Neural progenitor cell (in vitro differentiated cells): ENCODE measurements around the gene EIF5AL1. TPM values are rescaled to one million over a fixed set of nuclear protein-coding genes. Genes with fewer than 3 reads are reported as not detected.
"Not testable (repeated sequence)": the region's sequence is repeated elsewhere in the genome, so short reads cannot be mapped to it uniquely, and the experiment has no call there.

Experiments used
- DNase-seq: peaks from one replicate; pipeline ENCODE4 v3.0.0-alpha.2; 2016; ENCODE audit warnings: low spot score
- H2AFZ ChIP-seq: fragments of 200-600 bp; sonication (generic); replicated peaks from 2 replicates; pipeline ENCODE4 v1.6.1; 2016; ENCODE audit warnings: antibody characterized with exemption
- H3F3A ChIP-seq: fragments of 200-600 bp; sonication (generic); 2 replicates; pipeline ENCODE4 v1.6.1; 2016; ENCODE audit warnings: antibody characterized with exemption, low read depth
- H3K27ac ChIP-seq: fragments of 200-600 bp; sonication (generic); 2 replicates; pipeline ENCODE4 v1.5.1; 2016; ENCODE audit warnings: mild to moderate bottlenecking
- H3K27me3 ChIP-seq: fragments of 200-600 bp; sonication (generic); 2 replicates; pipeline ENCODE4 v1.6.1; 2016; ENCODE audit warnings: mild to moderate bottlenecking, moderate library complexity
- H3K36me3 ChIP-seq: fragments of 200-600 bp; sonication (generic); 2 replicates; pipeline ENCODE4 v1.5.1; 2016
- H3K4me1 ChIP-seq: fragments of 200-600 bp; sonication (generic); 2 replicates; pipeline ENCODE4 v1.6.1; 2016; ENCODE audit warnings: mixed run types
- H3K4me2 ChIP-seq: fragments of 200-600 bp; sonication (generic); 2 replicates; pipeline ENCODE4 v1.6.1; 2016
- H3K4me3 ChIP-seq: fragments of 200-600 bp; sonication (generic); 2 replicates; pipeline ENCODE4 v1.5.1; 2016
- H3K79me2 ChIP-seq: fragments of 200-600 bp; sonication (generic); 2 replicates; pipeline ENCODE4 v1.6.1; 2016; ENCODE audit warnings: low read depth
- H3K9ac ChIP-seq: fragments of 200-600 bp; sonication (generic); 2 replicates; pipeline ENCODE4 v1.6.1; 2016
- H3K9me3 ChIP-seq: fragments of 200-600 bp; sonication (generic); 2 replicates; pipeline ENCODE4 v1.5.1; 2016; ENCODE audit warnings: low read depth
- H4K20me1 ChIP-seq: fragments of 200-600 bp; sonication (generic); 2 replicates; pipeline ENCODE4 v1.6.1; 2016; ENCODE audit warnings: low read depth
- H3K27ac Mint-ChIP-seq: 3 replicates; pipeline ENCODE4 v1.8.0; 2021; ENCODE audit warnings: mixed read lengths
- H3K27me3 Mint-ChIP-seq: 2 replicates; pipeline ENCODE4 v1.8.0; 2022; ENCODE audit warnings: low read depth, mild to moderate bottlenecking, inconsistent platforms, moderate library complexity, mixed read lengths; ENCODE audit not compliant: insufficient read depth
- H3K36me3 Mint-ChIP-seq: 3 replicates; pipeline ENCODE4 v1.8.0; 2021; ENCODE audit warnings: mixed read lengths
- H3K4me1 Mint-ChIP-seq: 3 replicates; pipeline ENCODE4 v1.8.0; 2021; ENCODE audit warnings: mixed read lengths
- H3K4me3 Mint-ChIP-seq: 3 replicates; pipeline ENCODE4 v1.8.0; 2021; ENCODE audit warnings: mild to moderate bottlenecking, moderate library complexity, mixed read lengths
- H3K9me3 Mint-ChIP-seq: 3 replicates; pipeline ENCODE4 v1.8.0; 2020; ENCODE audit warnings: mixed read lengths
- total RNA-seq: library from RNA; depleted of rRNA; stranded (reverse); fragments of >200 nt; gene quantifications from 2 replicates; pipeline ENCODE4 v1.2.3, GENCODE V29; 2015; ENCODE audit warnings: low replicate concordance

Gene EIF5AL1
- total RNA-seq, 1 donor from 2014 or later: 0.24 TPM

GRCh38 chr10:79509934-79510508 lies 2.3 kb upstream of the EIF5AL1 start:
- peaks cover 28% of the 10 kb centered on the region for H3K27me3 ChIP-seq
- H3K79me2 ChIP-seq: not testable (repeated sequence)

GRCh38 chr10:79516532-79517205 lies 4.3 kb downstream of the EIF5AL1 start:
- not testable (repeated sequence) for H3K27me3 Mint-ChIP-seq, H3K79me2 ChIP-seq, H4K20me1 ChIP-seq, H3K27me3 ChIP-seq, H3K36me3 ChIP-seq, H3K4me3 ChIP-seq, H3K4me2 ChIP-seq, H3F3A ChIP-seq, H3K27ac Mint-ChIP-seq, H3K27ac ChIP-seq, H3K9me3 ChIP-seq, H3K4me1 Mint-ChIP-seq, H3K4me3 Mint-ChIP-seq, DNase-seq, H3K9me3 Mint-ChIP-seq, H3K4me1 ChIP-seq, H3K9ac ChIP-seq, H2AFZ ChIP-seq, H3K36me3 Mint-ChIP-seq

More at GRCh38 chr10:79509934-79510508, 2.3 kb upstream of the EIF5AL1 start:
- H3K9ac ChIP-seq, H3K9me3 Mint-ChIP-seq, H3K4me1 Mint-ChIP-seq, H4K20me1 ChIP-seq, H3F3A ChIP-seq, H3K36me3 Mint-ChIP-seq, H3K36me3 ChIP-seq, H2AFZ ChIP-seq, H3K4me3 Mint-ChIP-seq, H3K27ac Mint-ChIP-seq, H3K4me1 ChIP-seq, H3K9me3 ChIP-seq, H3K27ac ChIP-seq, H3K27me3 Mint-ChIP-seq, H3K4me2 ChIP-seq, H3K4me3 ChIP-seq, DNase-seq: not testable (repeated sequence)

- not testable (repeated sequence) for H3K9me3 Mint-ChIP-seq, H3K27ac ChIP-seq, H4K20me1 ChIP-seq, H3F3A ChIP-seq, H3K36me3 ChIP-seq, H3K27me3 Mint-ChIP-seq, H3K9me3 ChIP-seq, H3K4me1 Mint-ChIP-seq, H3K4me1 ChIP-seq, H3K79me2 ChIP-seq, H2AFZ ChIP-seq, H3K4me3 ChIP-seq, H3K27ac Mint-ChIP-seq, H3K9ac ChIP-seq, H3K4me2 ChIP-seq, DNase-seq, H3K36me3 Mint-ChIP-seq, H3K4me3 Mint-ChIP-seq, H3K27me3 ChIP-seq
These were observed 5.2 kb downstream of the EIF5AL1 start for GRCh38 chr10:79517567-79517966.

- H3K27ac Mint-ChIP-seq, H3K4me1 Mint-ChIP-seq, H4K20me1 ChIP-seq, H2AFZ ChIP-seq, H3K9me3 ChIP-seq, H3K36me3 Mint-ChIP-seq, H3F3A ChIP-seq, H3K9me3 Mint-ChIP-seq, H3K27me3 Mint-ChIP-seq, H3K4me3 ChIP-seq, H3K9ac ChIP-seq, H3K4me2 ChIP-seq, DNase-seq, H3K36me3 ChIP-seq, H3K79me2 ChIP-seq, H3K27ac ChIP-seq, H3K4me1 ChIP-seq, H3K27me3 ChIP-seq, H3K4me3 Mint-ChIP-seq: not testable (repeated sequence)
These were observed 9.4 kb downstream of the EIF5AL1 start for GRCh38 chr10:79521751-79522150.

GRCh38 chr10:79522464-79522863 lies 10.1 kb downstream of the EIF5AL1 start:
- not testable (repeated sequence) for H3K36me3 ChIP-seq

GRCh38 chr10:79523157-79523853 lies 11.0 kb downstream of the EIF5AL1 start:
- H3K9me3 ChIP-seq, H3K36me3 ChIP-seq, H3K36me3 Mint-ChIP-seq, H3K4me3 Mint-ChIP-seq, H3K27ac ChIP-seq, DNase-seq, H3K27me3 Mint-ChIP-seq, H3K4me3 ChIP-seq, H3K27me3 ChIP-seq, H3F3A ChIP-seq, H3K4me1 ChIP-seq, H2AFZ ChIP-seq, H3K27ac Mint-ChIP-seq, H3K4me2 ChIP-seq, H3K9ac ChIP-seq, H4K20me1 ChIP-seq, H3K79me2 ChIP-seq, H3K9me3 Mint-ChIP-seq, H3K4me1 Mint-ChIP-seq: not testable (repeated sequence)

More at GRCh38 chr10:79522464-79522863, 10.1 kb downstream of the EIF5AL1 start:
- not testable (repeated sequence) for H3K4me3 Mint-ChIP-seq, H3K9me3 Mint-ChIP-seq, H3K9me3 ChIP-seq, H3F3A ChIP-seq, H3K27ac ChIP-seq, H3K4me1 Mint-ChIP-seq, H4K20me1 ChIP-seq, H3K4me3 ChIP-seq, H3K4me2 ChIP-seq, H3K4me1 ChIP-seq, H3K27ac Mint-ChIP-seq, H3K9ac ChIP-seq, H3K36me3 Mint-ChIP-seq, H3K27me3 Mint-ChIP-seq, H3K27me3 ChIP-seq, H2AFZ ChIP-seq, H3K79me2 ChIP-seq, DNase-seq

GRCh38 chr10:79525049-79525710 lies 12.8 kb downstream of the EIF5AL1 start:
- H3K27ac ChIP-seq, H3K4me3 Mint-ChIP-seq, H3K4me2 ChIP-seq, H3F3A ChIP-seq, H3K4me1 ChIP-seq, H3K36me3 ChIP-seq, H2AFZ ChIP-seq, H3K9me3 Mint-ChIP-seq, H3K9me3 ChIP-seq, H3K27me3 Mint-ChIP-seq, H3K79me2 ChIP-seq, H3K4me1 Mint-ChIP-seq, H3K4me3 ChIP-seq, H3K9ac ChIP-seq, DNase-seq, H3K27ac Mint-ChIP-seq, H3K36me3 Mint-ChIP-seq, H3K27me3 ChIP-seq, H4K20me1 ChIP-seq: not testable (repeated sequence)

GRCh38 chr10:79528261-79528660 lies 15.9 kb downstream of the EIF5AL1 start:
- H3K4me3 Mint-ChIP-seq: not testable (repeated sequence)

More at GRCh38 chr10:79528261-79528660, 15.9 kb downstream of the EIF5AL1 start:
- not testable (repeated sequence) for H3K79me2 ChIP-seq, H3K9ac ChIP-seq, H3K27me3 ChIP-seq, H3K27ac ChIP-seq, H3K36me3 ChIP-seq, H2AFZ ChIP-seq, H3K27me3 Mint-ChIP-seq, H3F3A ChIP-seq, H3K27ac Mint-ChIP-seq, H3K4me1 ChIP-seq, DNase-seq, H3K4me2 ChIP-seq, H3K9me3 ChIP-seq, H3K4me3 ChIP-seq, H3K9me3 Mint-ChIP-seq, H3K4me1 Mint-ChIP-seq, H4K20me1 ChIP-seq, H3K36me3 Mint-ChIP-seq
